Measurements from ENCODE around the gene DPF3. TPM values are rescaled to one million over a fixed set of nuclear protein-coding genes. Genes with fewer than 3 reads are reported as not detected.
"Not testable (repeated sequence)": the region's sequence is repeated elsewhere in the genome, so short reads cannot be mapped to it uniquely, and the experiment has no call there.

The DPF3 gene
- total RNA-seq, 1 experiment from 2014 or later = 0.79 TPM

GRCh38 chr14:72753044-72753710 lies 140.7 kb downstream of the DPF3 start:
- H3K36me3 ChIP-seq = no peaks in the 10 kb centered on the region
- H3K9me3 ChIP-seq (replicated peaks) = no peaks in the 10 kb centered on the region
- H3K4me1 ChIP-seq = no peaks in the 10 kb centered on the region
- no peak overlapping the region for H3K4me3 ChIP-seq
- DNase-seq = no peak
- no peak overlapping the region for H3K27ac ChIP-seq
- H3K27me3 ChIP-seq = no peaks in the 10 kb centered on the region

- no peaks in the 10 kb centered on the region for H3K4me1 ChIP-seq
These were observed 141.9 kb downstream of the DPF3 start for GRCh38 chr14:72752034-72752412.

GRCh38 chr14:72751276-72752033 lies 142.4 kb downstream of the DPF3 start:
- no peaks in the 10 kb centered on the region for H3K27me3 ChIP-seq

More at GRCh38 chr14:72752034-72752412, 141.9 kb downstream of the DPF3 start:
- H3K27me3 ChIP-seq = no peaks in the 10 kb centered on the region
- no peak overlapping the region for H3K27ac ChIP-seq
- no peak overlapping the region for H3K4me3 ChIP-seq
- no peaks in the 10 kb centered on the region for H3K9me3 ChIP-seq (replicated peaks)
- no peaks in the 10 kb centered on the region for H3K36me3 ChIP-seq
- no peak for DNase-seq

GRCh38 chr14:72748921-72749320 lies 145.0 kb downstream of the DPF3 start:
- H3K27me3 ChIP-seq; H3K36me3 ChIP-seq; H3K27ac ChIP-seq; DNase-seq; H3K4me3 ChIP-seq; H3K9me3 ChIP-seq (replicated peaks); H3K4me1 ChIP-seq: not testable (repeated sequence)

More at GRCh38 chr14:72751276-72752033, 142.4 kb downstream of the DPF3 start:
- H3K36me3 ChIP-seq = no peaks in the 10 kb centered on the region
- H3K27ac ChIP-seq = no peak overlapping the region
- no peaks in the 10 kb centered on the region for H3K9me3 ChIP-seq (replicated peaks)
- DNase-seq = no peak
- no peaks in the 10 kb centered on the region for H3K4me1 ChIP-seq
- H3K4me3 ChIP-seq = no peak overlapping the region

GRCh38 chr14:72747652-72748051 lies 146.2 kb downstream of the DPF3 start:
- no peaks in the 10 kb centered on the region for H3K4me1 ChIP-seq
- H3K9me3 ChIP-seq (replicated peaks) = no peaks in the 10 kb centered on the region
- H3K36me3 ChIP-seq = no peaks in the 10 kb centered on the region
- H3K27me3 ChIP-seq = no peaks in the 10 kb centered on the region
- no peak overlapping the region for H3K27ac ChIP-seq
- no peak overlapping the region for H3K4me3 ChIP-seq
- DNase-seq = no peak

GRCh38 chr14:72745991-72746980 lies 147.6 kb downstream of the DPF3 start:
- H3K9me3 ChIP-seq (replicated peaks) = no peaks in the 10 kb centered on the region
- no peaks in the 10 kb centered on the region for H3K36me3 ChIP-seq
- no peaks in the 10 kb centered on the region for H3K4me1 ChIP-seq
- no peaks in the 10 kb centered on the region for H3K27me3 ChIP-seq
- H3K27ac ChIP-seq = no peak overlapping the region
- no peak for DNase-seq
- no peak overlapping the region for H3K4me3 ChIP-seq

- Histone ChIP-seq H3K9me3 (replicated peaks) (no peaks in the 10 kb centered on the region), H3K4me1 (no peaks in the 10 kb centered on the region), H3K4me3 (no peak overlapping the region), H3K27me3 (no peaks in the 10 kb centered on the region), H3K36me3 (no peaks in the 10 kb centered on the region), H3K27ac (no peak overlapping the region)
- no peak for DNase-seq
These were observed 148.4 kb downstream of the DPF3 start for GRCh38 chr14:72745546-72745945.

GRCh38 chr14:72744416-72745120 lies 149.3 kb downstream of the DPF3 start:
- no peak for DNase-seq
- no peaks in the 10 kb centered on the region for H3K4me1 ChIP-seq

GRCh38 chr14:72743626-72744025 lies 150.3 kb downstream of the DPF3 start:
- Histone ChIP-seq H3K9me3 (replicated peaks) (no peaks in the 10 kb centered on the region), H3K27ac (no peak overlapping the region), H3K4me3 (no peak overlapping the region), H3K36me3 (no peaks in the 10 kb centered on the region), H3K27me3 (no peaks in the 10 kb centered on the region), H3K4me1 (no peaks in the 10 kb centered on the region)
- no peak for DNase-seq

More at GRCh38 chr14:72744416-72745120, 149.3 kb downstream of the DPF3 start:
- Histone ChIP-seq H3K4me3 (no peak overlapping the region), H3K36me3 (no peaks in the 10 kb centered on the region), H3K27me3 (no peaks in the 10 kb centered on the region), H3K9me3 (replicated peaks) (no peaks in the 10 kb centered on the region), H3K27ac (no peak overlapping the region)

GRCh38 chr14:72742838-72743195 lies 151.1 kb downstream of the DPF3 start:
- H3K36me3 ChIP-seq = no peaks in the 10 kb centered on the region
- no peak overlapping the region for H3K4me3 ChIP-seq
- no peaks in the 10 kb centered on the region for H3K9me3 ChIP-seq (replicated peaks)
- DNase-seq = no peak
- H3K4me1 ChIP-seq = no peaks in the 10 kb centered on the region
- no peak overlapping the region for H3K27ac ChIP-seq
- H3K27me3 ChIP-seq = no peaks in the 10 kb centered on the region

- Histone ChIP-seq H3K36me3 (no peaks in the 10 kb centered on the region), H3K9me3 (replicated peaks) (no peaks in the 10 kb centered on the region), H3K4me1 (no peaks in the 10 kb centered on the region), H3K27me3 (no peaks in the 10 kb centered on the region), H3K4me3 (no peak overlapping the region), H3K27ac (no peak overlapping the region)
- DNase-seq = no peak
These were observed 151.6 kb downstream of the DPF3 start for GRCh38 chr14:72742118-72742837.

- Histone ChIP-seq H3K27me3 (no peaks in the 10 kb centered on the region), H3K4me1 (no peaks in the 10 kb centered on the region), H3K27ac (no peak overlapping the region), H3K4me3 (no peak overlapping the region), H3K36me3 (no peaks in the 10 kb centered on the region), H3K9me3 (replicated peaks) (no peaks in the 10 kb centered on the region)
- no peak for DNase-seq
These were observed 152.1 kb downstream of the DPF3 start for GRCh38 chr14:72741826-72742117.

- no peaks in the 10 kb centered on the region for H3K27me3 ChIP-seq
- H3K9me3 ChIP-seq (replicated peaks) = no peaks in the 10 kb centered on the region
- H3K4me1 ChIP-seq = no peaks in the 10 kb centered on the region
- no peak for DNase-seq
- no peak overlapping the region for H3K27ac ChIP-seq
- H3K36me3 ChIP-seq = no peaks in the 10 kb centered on the region
- H3K4me3 ChIP-seq = no peak overlapping the region
These were observed 152.7 kb downstream of the DPF3 start for GRCh38 chr14:72740966-72741825.

All from SJCRH30 (cell line).